Measurements from ENCODE around the gene FOXO3.
"Not testable (repeated sequence)": the region's sequence is repeated elsewhere in the genome, so short reads cannot be mapped to it uniquely, and the experiment has no call there.

FOXO3 gene

DNA sequence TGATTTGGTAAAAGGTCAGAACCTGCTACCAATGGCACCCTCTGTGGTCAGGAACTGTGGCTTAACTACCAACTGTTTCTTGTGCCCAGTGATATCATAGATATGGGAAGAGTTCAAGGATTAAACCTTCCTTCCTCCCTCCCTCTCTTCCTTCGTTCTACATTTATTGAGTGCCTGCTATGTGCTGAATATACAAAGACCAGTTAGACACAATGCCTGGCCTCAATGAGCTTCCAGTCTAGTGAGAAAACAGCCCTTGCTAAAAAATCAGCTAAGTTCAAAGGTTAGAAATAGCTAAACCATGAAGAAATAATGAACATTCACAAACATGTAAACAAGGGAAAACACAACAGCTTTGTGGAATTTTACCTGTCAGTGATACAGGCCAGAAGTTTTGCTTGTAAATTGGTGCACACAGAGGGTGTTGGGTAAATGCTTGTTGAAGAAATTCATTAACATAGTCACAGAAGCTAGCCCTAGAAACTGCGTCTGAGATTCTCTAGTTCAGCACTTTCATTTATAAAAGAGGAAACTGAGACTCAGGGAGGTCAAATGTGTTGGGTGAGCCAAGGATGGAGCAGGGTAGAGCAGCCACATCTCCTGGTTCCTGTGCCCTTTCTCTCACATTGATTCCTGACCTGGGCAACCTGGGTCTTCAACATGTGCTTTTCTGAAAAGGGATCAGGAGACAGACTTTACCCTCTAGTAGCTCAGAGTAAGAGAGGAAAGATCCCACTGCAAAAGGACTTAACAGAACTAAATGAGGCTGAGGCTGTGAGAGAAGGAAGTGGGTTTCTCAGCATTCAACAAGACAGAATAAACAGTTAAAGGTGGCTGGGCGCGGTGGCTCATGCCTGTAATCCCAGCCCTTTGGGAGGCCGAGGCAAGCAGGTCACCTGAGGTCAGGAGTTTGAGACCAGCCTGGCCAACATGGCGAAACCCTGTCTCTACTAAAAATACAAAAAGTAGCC is 14.4 kb upstream of the FOXO3 start:
- peaks cover 11% of the 10 kb centered on the region for H3K4me1 Mint-ChIP-seq (ENCODE audit: low read depth)

DNA sequence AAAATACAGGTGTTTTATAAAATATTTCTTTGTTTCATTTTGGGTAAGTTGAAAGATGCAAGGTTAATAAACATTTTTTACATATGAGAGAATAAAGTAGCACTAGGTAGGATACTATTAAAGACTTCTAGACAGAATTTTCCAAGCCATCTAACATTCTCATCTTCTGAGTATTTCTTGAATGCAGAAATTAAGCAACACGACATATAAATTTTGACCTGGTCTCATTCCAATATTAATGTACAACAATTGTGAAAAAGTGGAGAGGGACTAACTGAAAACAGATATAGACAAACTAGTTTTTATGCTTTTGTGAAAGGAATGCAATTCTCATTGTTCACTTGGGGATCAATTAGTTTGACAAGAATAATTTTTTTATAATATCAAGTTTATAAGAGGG is 11.5 kb upstream of the FOXO3 start:
- Mint-ChIP-seq H3K4me3 (no peak overlapping the region), H3K27me3 (peaks cover 7% of the 10 kb centered on the region), H3K4me1 (ENCODE audit: low read depth) (peaks cover 8% of the 10 kb centered on the region), H3K27ac (no peak overlapping the region), H3K36me3 (ENCODE audit: low read depth) (no peaks in the 10 kb centered on the region), H3K9me3 (no peaks in the 10 kb centered on the region)

More for the DNA sequence above, 14.4 kb upstream of the FOXO3 start:
- Mint-ChIP-seq H3K27ac (no peak overlapping the region), H3K9me3 (no peaks in the 10 kb centered on the region), H3K4me3 (no peak overlapping the region), H3K27me3 (peaks cover 2% of the 10 kb centered on the region), H3K36me3 (ENCODE audit: low read depth) (no peaks in the 10 kb centered on the region)

GRCh38 chr6:108549741-108550140 is 11.0 kb upstream of the FOXO3 start:
- Mint-ChIP-seq H3K4me1 (ENCODE audit: low read depth) (peaks cover 8% of the 10 kb centered on the region), H3K4me3 (no peak overlapping the region), H3K36me3 (ENCODE audit: low read depth) (no peaks in the 10 kb centered on the region), H3K9me3 (no peaks in the 10 kb centered on the region), H3K27ac (no peak overlapping the region), H3K27me3 (peaks cover 7% of the 10 kb centered on the region)

DNA sequence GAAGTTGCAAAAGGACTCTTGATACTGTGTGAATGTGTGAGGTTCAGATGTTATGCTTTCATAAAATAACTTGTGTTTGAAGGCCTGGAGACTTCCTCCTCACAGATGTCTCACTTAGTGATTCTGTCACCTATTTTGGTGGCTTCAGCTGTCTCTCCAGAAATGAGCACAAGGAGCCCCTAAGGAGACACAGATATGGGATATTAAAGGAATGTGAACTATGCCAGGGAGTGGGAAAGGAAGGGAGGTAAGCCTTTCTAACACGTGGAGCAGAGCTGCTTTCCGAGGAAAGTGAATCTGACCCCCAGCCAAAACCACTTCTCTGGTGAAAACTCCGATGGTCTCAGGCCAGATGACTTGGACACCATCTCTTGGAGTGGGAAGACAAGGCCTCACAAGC is 10.5 kb upstream of the FOXO3 start:
- Mint-ChIP-seq H3K4me1 (ENCODE audit: low read depth) (peaks cover 8% of the 10 kb centered on the region), H3K27ac (no peak overlapping the region), H3K4me3 (no peak overlapping the region), H3K36me3 (ENCODE audit: low read depth) (no peaks in the 10 kb centered on the region), H3K9me3 (no peaks in the 10 kb centered on the region), H3K27me3 (peaks cover 7% of the 10 kb centered on the region)

GRCh38 chr6:108555399-108556052 is 5.2 kb upstream of the FOXO3 start:
- H3K27me3 Mint-ChIP-seq, result peaks cover 17% of the 10 kb centered on the region
- H3K4me1 Mint-ChIP-seq (ENCODE audit: low read depth), result peaks cover 15% of the 10 kb centered on the region
- no peak overlapping the region for H3K27ac Mint-ChIP-seq
- H3K36me3 Mint-ChIP-seq (ENCODE audit: low read depth), result no peaks in the 10 kb centered on the region
- no peak overlapping the region for H3K4me3 Mint-ChIP-seq
- no peaks in the 10 kb centered on the region for H3K9me3 Mint-ChIP-seq

DNA sequence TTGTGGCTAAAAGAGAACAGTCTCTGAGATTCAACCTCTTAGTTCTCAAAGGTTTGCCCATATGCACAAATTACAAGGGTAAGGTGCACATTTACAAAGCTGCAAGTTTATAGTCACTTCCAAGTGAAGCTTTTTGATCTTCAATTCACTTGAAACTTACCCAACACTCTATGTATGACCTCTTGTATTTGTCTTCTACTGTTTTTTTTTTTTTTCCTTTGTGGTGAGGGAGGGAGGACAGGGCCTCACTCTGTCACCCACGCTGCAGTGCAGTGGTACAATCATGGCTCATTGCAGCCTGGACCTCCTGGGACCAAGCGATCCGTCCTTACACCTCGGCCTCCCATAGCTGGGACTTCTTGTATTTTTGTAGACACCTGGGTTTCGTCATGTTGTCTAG is 4.5 kb upstream of the FOXO3 start:
- H3K9me3 Mint-ChIP-seq, result no peaks in the 10 kb centered on the region
- H3K27me3 Mint-ChIP-seq, result peaks cover 17% of the 10 kb centered on the region
- no peak overlapping the region for H3K27ac Mint-ChIP-seq
- H3K4me3 Mint-ChIP-seq, result no peak overlapping the region
- H3K4me1 Mint-ChIP-seq (ENCODE audit: low read depth), result peaks cover 15% of the 10 kb centered on the region
- H3K36me3 Mint-ChIP-seq (ENCODE audit: low read depth), result no peaks in the 10 kb centered on the region

DNA sequence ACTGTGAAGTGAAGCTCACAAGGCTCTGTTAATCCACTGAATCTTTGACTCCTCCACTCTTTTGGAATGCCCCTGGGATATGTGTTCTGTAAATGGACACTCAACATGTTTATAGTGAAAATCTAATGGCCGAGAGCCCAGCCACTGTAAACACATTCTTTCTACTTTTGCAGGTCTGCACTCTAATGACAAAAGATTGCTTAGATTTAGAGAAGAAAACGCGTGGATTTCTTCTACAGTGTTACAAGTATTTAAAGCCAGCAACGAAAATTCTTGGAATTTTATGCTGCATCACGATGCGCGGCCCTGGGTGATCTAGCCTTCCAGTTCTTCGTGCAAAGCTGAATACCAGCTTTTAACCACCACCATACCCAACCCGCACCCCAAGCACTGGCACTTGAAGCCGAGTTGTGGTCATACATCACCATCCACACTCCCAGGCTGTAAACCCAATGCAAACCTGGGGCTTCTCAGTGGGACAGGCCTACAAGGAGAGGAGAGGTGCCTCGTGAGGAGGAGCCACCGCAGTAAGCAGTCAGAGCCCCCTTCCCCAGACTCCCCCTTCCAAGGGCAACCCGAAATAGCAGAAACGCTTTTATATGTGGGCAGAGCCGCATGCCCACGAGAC is 3.7 kb upstream of the FOXO3 start:
- H3K27me3 Mint-ChIP-seq, result peaks cover 17% of the 10 kb centered on the region
- H3K9me3 Mint-ChIP-seq, result no peaks in the 10 kb centered on the region
- H3K4me3 Mint-ChIP-seq, result peak overlapping the region; percentile 94
- H3K27ac Mint-ChIP-seq, result peak overlapping the region; percentile 55
- H3K36me3 Mint-ChIP-seq (ENCODE audit: low read depth), result no peaks in the 10 kb centered on the region
- H3K4me1 Mint-ChIP-seq (ENCODE audit: low read depth), result peaks cover 16% of the 10 kb centered on the region

DNA sequence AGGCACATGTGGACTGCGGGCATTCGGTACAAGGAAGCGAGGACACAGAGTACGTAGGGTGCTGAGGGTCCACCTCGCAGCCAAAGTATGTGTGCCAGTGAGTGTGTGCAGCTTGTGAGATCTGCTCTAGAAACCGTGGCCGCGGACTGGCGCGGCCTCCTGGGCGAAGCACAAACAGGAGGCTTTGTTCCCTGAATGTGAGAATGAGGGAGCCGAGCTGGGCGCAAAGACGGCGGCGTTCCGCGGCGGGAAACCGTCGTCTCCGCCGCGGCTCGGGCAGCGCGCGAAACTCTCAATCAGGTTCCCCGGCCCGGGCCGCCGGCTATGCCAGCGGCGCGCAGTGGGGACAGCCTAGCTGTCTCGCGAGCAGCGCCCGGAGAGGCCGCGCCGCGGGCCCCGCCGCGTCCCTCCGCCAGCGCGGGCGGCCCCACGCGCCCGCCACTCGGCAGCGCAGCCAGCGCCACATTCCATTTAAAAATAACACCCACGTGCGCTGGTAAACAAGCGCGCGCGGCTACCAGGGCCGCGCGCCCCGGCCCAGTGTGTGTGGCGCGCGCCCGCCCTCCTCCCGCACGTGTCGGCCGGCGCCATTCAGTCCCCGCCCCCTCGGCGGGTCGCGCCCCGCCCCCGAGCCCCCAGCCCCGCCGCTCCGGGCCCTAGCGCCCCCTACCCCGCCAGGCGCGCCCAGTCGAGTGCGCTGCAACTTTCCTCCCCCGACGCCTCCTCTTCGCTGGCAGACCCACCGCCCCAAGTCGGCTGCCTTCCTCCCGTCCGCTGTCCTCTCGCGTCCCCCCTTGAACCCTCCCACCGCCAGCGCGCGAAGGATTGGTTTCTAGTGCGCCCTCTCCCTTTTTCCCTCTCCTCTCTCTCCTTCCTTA is 3.0 kb upstream of the FOXO3 start:
- peaks cover 7% of the 10 kb centered on the region for H3K36me3 Mint-ChIP-seq (ENCODE audit: low read depth)
- peaks cover 23% of the 10 kb centered on the region for H3K4me1 Mint-ChIP-seq (ENCODE audit: low read depth)
- no peaks in the 10 kb centered on the region for H3K9me3 Mint-ChIP-seq
- H3K27ac Mint-ChIP-seq, result peak overlapping the region; percentile 94
- H3K27me3 Mint-ChIP-seq, result peaks cover 24% of the 10 kb centered on the region
- peak overlapping the region; percentile 94 for H3K4me3 Mint-ChIP-seq

GRCh38 chr6:108558372-108559096 is 2.2 kb upstream of the FOXO3 start:
- H3K27ac Mint-ChIP-seq, result peak overlapping the region; percentile 94
- H3K36me3 Mint-ChIP-seq (ENCODE audit: low read depth), result peaks cover 7% of the 10 kb centered on the region
- H3K4me1 Mint-ChIP-seq (ENCODE audit: low read depth), result peaks cover 31% of the 10 kb centered on the region
- peak overlapping the region; percentile 94 for H3K4me3 Mint-ChIP-seq
- no peaks in the 10 kb centered on the region for H3K9me3 Mint-ChIP-seq
- peaks cover 22% of the 10 kb centered on the region for H3K27me3 Mint-ChIP-seq

DNA sequence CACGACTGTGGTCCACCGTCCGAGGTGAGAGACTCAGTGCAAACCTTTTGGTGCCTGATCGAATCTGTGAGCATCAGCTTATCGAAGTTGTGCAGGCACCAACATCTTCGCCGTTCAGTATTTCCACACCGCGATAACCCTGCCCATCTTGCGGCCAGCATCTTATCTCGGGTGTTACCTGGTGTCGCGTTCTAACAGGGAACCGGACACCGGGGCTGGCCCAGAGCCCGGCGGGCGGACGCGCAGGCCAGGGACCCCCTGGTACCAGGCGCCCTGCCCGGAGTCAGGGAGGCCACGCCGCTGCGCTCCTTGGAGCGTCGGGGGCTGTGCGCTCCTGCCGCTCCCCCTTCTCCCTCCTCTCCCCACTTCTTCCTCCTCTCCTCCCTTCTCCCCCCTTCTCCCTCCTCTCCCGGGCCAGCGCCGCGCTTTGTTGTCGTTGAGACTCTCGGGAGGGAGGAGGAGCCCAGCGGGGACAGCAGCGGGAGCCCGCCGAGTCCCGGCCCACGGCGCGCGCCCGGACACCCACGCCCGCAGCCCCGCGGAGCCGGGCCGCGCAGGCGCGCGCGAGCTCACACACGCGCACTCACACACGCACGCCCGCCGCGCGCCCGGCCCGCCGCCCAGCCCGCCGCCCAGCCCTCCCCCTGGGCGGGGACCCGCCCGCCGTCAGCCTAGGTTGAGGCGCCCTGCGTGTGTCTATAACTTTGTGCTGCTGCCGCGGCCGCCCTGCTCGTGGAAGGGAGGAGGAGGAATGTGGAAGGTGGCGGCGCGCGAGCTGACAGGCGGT is 1.4 kb upstream of the FOXO3 start:
- H3K9me3 Mint-ChIP-seq, result no peaks in the 10 kb centered on the region
- H3K27me3 Mint-ChIP-seq, result peaks cover 17% of the 10 kb centered on the region
- peak overlapping the region; percentile 94 for H3K27ac Mint-ChIP-seq
- H3K4me1 Mint-ChIP-seq (ENCODE audit: low read depth), result peaks cover 37% of the 10 kb centered on the region
- H3K36me3 Mint-ChIP-seq (ENCODE audit: low read depth), result peaks cover 7% of the 10 kb centered on the region
- H3K4me3 Mint-ChIP-seq, result peak overlapping the region; percentile 94

GRCh38 chr6:108559884-108560462 is 744 bp upstream of the FOXO3 start:
- H3K27ac Mint-ChIP-seq, result peak overlapping the region; percentile 74
- no peaks in the 10 kb centered on the region for H3K9me3 Mint-ChIP-seq
- peaks cover 17% of the 10 kb centered on the region for H3K27me3 Mint-ChIP-seq
- H3K4me1 Mint-ChIP-seq (ENCODE audit: low read depth), result peaks cover 44% of the 10 kb centered on the region
- H3K4me3 Mint-ChIP-seq, result peak overlapping the region; percentile 94
- H3K36me3 Mint-ChIP-seq (ENCODE audit: low read depth), result peaks cover 7% of the 10 kb centered on the region

DNA sequence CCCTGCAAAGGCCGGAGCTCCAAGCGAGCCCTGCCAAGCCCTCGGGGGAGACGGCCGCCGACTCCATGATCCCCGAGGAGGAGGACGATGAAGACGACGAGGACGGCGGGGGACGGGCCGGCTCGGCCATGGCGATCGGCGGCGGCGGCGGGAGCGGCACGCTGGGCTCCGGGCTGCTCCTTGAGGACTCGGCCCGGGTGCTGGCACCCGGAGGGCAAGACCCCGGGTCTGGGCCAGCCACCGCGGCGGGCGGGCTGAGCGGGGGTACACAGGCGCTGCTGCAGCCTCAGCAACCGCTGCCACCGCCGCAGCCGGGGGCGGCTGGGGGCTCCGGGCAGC is 561 bp downstream of the FOXO3 start:
- Mint-ChIP-seq H3K4me1 (ENCODE audit: low read depth) (peaks cover 56% of the 10 kb centered on the region), H3K27me3 (peaks cover 16% of the 10 kb centered on the region)
- H3K27ac Mint-ChIP-seq; H3K4me3 Mint-ChIP-seq; H3K36me3 Mint-ChIP-seq (ENCODE audit: low read depth); H3K9me3 Mint-ChIP-seq: not testable (repeated sequence)
